HG02870 (cell line): Measurements from ENCODE around the gene ZNF503.

ENCODE experiments used
- ATAC-seq: cut with Tn5 transposase; IDR thresholded peaks from one replicate; pipeline ENCODE4 v1.9.1; 2021; ENCODE audit warnings: mild to moderate bottlenecking, moderate library complexity; ENCODE audit not compliant: unreplicated experiment

ZNF503 gene

GRCh38 chr10:75407713-75408508 lies 6.3 kb upstream of the ZNF503 start:
- ATAC-seq: no peak

GRCh38 chr10:75407224-75407712 lies 5.7 kb upstream of the ZNF503 start:
- ATAC-seq: no peak

- no peak for ATAC-seq
Observed at GRCh38 chr10:75406462-75407223, 5.1 kb upstream of the ZNF503 start.

DNA sequence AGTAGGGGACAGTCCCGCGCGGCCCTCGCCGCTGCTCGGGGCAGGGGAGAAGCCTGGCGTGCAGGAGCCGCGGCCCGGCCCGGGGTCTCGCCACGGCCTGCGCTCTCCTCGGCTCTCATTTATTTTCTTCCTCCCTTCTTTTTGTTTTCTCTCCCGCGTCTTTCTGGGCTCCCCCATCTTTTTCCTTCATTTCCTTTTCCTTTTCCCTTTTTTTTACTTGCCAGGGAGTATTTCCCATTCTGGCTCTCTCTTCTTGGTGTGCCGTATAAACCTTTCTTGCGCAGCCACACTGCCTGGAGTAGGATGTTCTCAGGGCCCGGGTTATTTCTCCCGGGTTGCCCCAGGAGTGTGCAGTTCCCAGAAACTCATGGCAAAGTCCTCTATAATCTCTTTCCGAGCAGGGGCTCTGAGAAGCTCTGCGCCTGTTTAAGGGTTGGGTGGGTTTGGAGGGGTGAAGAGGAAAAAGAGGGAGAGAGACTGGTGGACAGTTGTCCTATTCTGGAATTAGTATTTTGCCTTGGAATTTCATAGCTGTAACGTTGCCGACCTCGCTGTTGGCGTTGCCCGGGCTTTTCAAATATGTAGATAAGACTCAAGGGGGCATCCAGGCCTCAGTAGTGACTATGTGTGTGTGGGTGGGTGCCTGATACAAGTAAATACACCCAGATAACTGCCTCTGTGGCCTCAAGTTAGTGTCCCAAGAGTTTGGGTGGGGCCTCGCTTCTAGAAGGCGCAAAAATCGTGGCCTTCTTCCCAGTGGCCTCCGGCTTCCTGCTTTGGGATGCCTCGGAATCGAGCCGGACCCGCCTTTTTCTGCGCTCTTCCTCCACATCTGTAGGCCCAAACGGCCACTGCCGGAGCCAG lies 4.3 kb upstream of the ZNF503 start:
- ATAC-seq: no peak

- no peak for ATAC-seq
Observed at GRCh38 chr10:75404815-75405597, 3.4 kb upstream of the ZNF503 start.

DNA sequence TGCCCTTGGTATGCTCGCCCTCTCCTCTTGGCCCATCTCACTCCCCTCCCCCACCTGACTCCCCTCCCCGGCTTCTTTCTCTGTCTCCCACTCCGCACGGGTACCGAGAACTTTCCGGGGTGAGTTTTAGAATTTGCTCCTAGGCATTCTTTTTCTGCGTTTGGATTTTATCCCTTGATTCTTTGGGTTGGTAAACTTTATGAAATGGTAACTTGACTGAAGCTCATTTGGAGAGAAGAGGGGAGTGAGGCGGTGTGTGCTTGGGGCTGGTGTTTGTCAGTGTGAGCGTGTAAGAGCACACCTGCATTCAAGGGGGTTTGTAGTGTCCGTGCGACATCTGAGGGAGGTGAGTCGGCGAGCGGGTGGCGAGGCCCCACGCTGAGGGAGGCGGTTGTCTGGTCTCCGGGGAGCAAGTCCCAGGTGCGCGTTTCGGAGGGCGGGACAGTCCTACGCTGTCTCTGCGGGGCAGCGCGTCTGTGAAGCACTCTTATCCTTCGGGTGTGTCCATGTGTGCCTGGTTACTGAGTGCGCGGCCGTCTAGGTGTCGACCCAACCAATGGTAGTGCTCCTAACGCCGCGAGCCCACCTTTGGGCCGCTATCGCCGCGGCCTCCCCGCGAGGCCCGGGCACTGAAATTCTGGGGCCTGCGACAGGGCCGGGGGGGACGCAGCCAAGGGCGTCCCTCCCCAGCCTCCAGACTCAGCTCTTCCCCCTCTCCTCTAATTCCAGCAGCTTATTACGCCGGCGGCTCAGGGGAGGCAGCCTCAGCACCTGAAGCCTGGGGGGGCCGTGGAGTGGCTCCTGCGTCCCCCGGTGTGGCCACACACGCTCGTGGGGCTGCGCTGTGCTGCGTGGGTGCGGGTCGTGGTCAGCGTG lies 2.6 kb upstream of the ZNF503 start:
- ATAC-seq: no peak

DNA sequence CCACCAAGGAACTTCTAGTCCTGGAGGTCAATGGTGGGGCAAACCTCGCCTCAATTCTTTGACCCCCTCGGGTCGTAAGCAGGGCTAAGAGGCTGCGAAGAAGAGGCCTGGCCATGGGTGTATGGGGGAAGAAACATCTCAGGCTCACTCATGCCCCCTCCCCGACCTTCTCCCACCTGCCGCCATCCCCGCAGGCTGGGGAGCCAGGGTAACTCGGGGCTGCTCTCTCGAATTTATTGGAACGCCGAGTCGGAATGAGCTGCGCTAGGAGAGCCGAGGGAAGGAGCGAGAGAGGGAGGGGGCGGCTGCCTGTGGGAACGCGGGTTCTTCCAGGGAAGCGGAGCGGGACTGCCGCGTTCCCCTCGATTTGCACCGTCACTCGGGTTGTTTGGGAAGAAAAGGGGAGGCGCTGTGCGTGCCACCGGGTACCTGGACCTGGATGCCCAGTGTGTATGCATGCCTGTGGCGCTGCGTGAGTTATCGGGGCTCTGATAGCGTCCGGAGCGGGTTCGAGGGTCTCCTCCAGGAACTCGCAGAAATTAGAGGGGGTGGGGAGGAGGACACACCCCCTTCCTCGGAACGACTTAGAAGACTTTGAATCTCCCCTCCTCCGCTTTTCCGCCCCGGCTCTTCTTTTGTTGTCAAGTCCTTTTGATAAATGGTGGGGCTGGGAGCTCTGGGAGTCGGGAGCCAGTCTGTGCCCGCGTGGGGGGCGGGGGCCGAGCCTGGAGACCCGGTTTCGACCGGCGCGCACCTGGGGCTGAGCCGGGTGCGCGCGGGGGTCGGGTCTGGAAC lies 1.8 kb upstream of the ZNF503 start:
- no peak for ATAC-seq

- no peak for ATAC-seq
Observed at GRCh38 chr10:75402486-75403143, 1.1 kb upstream of the ZNF503 start.

- peak; percentile 14 for ATAC-seq
Observed at GRCh38 chr10:75400771-75401568, 594 bp downstream of the ZNF503 start.

DNA sequence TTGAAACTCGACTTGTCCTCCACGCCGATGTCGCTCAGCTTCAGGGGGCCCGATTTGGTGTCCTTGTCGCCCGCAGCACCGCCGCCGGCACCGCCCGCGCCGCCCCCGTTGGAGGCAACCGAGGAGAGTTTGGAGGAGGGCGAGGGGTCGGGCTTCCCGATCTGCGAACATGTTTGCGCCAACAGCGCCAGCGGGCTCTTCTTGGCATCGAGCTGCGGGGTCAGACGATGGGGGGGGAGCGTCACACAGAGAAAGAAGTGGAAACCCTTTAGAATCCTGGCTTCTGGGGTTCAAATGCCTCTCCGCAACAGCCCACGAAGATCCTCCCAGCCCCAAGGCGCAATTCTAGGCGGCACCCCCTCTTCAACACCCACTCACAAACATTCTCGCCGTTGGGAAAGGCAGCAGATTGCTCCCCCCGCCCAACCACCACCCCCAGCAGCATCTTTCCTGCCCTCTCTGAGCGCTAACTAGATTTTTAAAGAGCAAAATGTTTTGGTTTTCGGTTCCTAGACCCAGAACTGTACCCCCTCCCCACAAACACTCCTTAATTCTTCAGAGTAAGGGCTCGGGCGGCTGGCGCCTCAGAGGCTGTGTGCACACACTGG lies 1.3 kb downstream of the ZNF503 start:
- no peak for ATAC-seq

DNA sequence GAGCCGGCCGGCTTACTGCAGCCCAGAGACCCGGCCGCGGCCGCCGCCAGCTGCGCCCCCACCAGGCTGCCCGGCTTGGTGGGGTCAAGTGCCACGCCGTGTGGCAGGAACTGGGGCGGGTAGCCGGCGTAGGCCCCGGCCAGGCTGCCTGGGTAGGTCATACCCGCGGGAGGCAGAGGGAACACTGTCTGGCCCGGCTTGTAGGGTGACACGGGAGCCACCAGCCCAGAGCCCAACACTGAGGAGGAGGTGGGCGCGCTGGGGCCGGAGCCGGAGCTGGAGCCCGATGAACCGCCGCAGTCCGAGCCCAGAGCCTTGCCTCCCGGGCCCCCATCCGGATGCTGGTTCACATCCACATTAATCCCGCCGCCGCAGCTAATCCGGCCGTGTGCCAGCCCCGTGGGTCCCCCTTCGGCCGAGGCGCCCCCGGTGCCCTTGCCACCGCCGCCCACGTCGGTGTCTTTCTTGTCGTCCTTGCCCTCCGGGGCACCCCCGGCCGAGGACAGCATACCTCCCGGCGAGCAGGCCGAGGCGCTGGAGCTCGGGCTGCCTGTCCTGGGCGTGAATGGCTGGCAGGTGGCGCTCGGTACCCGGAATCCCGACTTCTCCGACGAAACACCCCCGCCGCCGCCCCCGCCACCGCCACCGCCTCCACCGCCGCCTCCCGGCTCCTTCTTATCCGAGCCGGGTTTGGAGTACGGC lies 2.0 kb downstream of the ZNF503 start:
- no peak for ATAC-seq

GRCh38 chr10:75398692-75399460 lies 2.7 kb downstream of the ZNF503 start:
- no peak for ATAC-seq

GRCh38 chr10:75398200-75398691 lies 3.3 kb downstream of the ZNF503 start:
- no peak for ATAC-seq

- ATAC-seq: no peak
Observed at GRCh38 chr10:75397496-75398199, 3.9 kb downstream of the ZNF503 start.
